Ovary (tissue), 3 donors: ENCODE measurements around the gene MATN4.

ENCODE experiments used
- CTCF ChIP-seq, 3 donors: fragments of 450-650 bp in 2 of 3; fragments of 200-600 bp in 1 of 3; IDR thresholded peaks; one replicate each; pipeline versions ENCODE4 v1.5.1 to v1.8.0; 2016 to 2022; ENCODE audit warnings: antibody characterized with exemption in 3 of 3, mild to moderate bottlenecking in 1 of 3
- POLR2A ChIP-seq: fragments of 450-650 bp; IDR thresholded peaks from one replicate; pipeline ENCODE4 v1.6.1; 2017; ENCODE audit warnings: antibody characterized with exemption, mild to moderate bottlenecking, moderate library complexity
- donor health status: DM: no; HTN: no; CAD: no.

GRCh38 chr20:45325371-45325770 is 17.3 kb upstream of the MATN4 start:
- no peak for TF ChIP-seq POLR2A
- TF ChIP-seq CTCF (IDR thresholded peaks at IDR 0.05), result no peak
